GM13976 (cell line): ENCODE data around the gene RNF138.

Experiments used
- DNase-seq: peaks from one replicate; pipeline ENCODE4 v3.0.0; 2012; ENCODE audit warnings: low spot score
- in situ Hi-C: fragments of 300-500 bp; cut with MboI; formaldehyde crosslinking; loops from one replicate; pipeline ENCODE4 v1.12.0; 2022; ENCODE audit warnings: low sequenced_read_pairs, mixed read lengths, inconsistent platforms; ENCODE audit not compliant: unreplicated experiment
- TF ChIP-seq, protein P1 (sequence below): IDR thresholded peaks from 2 replicates; pipeline ENCODE4 v1.5.1; 2012; ENCODE audit warnings: borderline replicate concordance, mild to moderate bottlenecking; ENCODE audit not compliant: insufficient read depth; ENCODE audit errors: extremely low read depth, missing control alignments, control extremely low read depth

RNF138 gene

DNA sequence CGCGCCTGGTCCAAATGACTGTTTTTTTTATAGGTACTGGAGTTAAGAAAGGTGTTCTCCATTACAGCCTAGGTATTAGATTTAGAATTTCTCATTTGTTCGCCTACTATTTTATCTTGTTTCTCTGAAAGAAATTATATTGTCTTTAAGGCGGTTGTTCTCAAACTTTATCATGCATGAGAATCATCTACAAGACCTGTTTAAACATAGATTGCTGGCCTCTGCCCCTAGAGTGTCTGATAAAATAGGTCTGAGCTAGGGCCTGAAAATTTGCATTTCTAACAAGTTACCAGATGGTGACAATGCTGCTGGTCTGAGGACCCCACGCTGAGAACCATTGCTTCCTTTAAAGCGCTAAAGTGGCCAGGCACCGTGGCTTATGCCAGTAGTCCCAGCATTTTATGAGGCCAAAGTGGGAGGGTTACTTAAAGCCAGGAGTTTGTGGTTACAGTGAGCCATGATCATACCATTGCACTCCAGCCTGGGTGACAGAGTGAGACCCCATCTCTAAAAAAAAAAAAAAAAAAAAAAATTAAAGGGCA lies 34.0 kb upstream of the RNF138 start:
- no peak for DNase-seq
- TF ChIP-seq, protein P1, sequence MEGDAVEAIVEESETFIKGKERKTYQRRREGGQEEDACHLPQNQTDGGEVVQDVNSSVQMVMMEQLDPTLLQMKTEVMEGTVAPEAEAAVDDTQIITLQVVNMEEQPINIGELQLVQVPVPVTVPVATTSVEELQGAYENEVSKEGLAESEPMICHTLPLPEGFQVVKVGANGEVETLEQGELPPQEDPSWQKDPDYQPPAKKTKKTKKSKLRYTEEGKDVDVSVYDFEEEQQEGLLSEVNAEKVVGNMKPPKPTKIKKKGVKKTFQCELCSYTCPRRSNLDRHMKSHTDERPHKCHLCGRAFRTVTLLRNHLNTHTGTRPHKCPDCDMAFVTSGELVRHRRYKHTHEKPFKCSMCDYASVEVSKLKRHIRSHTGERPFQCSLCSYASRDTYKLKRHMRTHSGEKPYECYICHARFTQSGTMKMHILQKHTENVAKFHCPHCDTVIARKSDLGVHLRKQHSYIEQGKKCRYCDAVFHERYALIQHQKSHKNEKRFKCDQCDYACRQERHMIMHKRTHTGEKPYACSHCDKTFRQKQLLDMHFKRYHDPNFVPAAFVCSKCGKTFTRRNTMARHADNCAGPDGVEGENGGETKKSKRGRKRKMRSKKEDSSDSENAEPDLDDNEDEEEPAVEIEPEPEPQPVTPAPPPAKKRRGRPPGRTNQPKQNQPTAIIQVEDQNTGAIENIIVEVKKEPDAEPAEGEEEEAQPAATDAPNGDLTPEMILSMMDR: no peak
- in situ Hi-C loops: no loop called here

DNA sequence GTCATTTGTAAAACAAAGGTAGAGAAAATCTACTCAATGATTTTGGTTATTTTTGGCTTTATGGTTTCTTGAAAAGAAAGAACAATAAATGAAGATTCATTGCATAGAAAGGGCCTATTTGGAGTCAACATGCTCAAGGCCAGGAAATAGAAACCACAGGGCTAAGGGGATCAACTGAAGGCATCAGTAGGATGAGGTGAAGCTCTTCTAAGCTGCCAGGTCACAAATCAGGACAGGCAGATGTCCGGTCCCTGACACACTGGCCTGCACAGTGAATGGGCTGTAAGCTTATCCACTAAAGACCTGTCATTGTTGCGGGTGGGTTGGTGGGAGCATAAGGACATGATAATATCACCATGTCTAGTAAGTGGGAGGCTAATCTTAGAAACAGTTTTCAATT lies 31.6 kb upstream of the RNF138 start:
- DNase-seq: no peak
- in situ Hi-C loops: no loop called here
- TF ChIP-seq, protein P1: no peak

DNA sequence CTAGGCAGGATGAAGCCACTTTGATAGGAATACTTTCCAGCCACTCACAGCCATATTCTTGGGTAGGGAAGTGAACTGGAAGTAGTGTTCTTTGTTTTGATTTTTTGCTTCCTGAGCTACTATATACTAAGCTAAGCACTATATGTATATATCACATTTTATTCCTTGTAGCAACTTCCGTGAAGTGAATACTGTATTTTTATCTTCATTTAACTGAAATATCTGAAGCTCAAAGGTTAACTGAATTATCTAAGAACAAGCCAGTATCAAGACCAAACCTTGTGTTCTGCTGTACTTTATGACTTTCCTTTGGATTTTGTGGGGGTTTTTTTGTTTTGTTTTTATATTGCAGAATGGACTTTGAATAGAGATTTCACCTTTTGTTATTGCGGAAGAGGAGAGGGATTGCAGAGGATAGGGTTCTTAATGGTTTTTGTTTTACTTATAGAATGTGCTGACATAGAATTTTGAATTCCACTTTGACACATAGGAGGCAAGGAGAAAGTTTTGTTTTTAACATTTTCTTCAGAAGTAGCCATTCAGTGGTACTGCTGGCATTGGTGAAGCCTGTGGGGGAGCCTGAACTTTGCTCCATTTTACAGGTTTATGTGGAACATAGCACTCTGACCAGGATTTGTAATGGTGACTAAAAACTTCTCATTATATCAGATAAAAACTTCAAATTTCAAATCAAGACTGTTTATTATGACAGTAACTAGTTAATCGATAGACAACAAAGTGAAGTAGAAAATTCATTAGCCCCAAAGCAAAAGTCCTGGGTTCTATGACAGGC lies 24.1 kb upstream of the RNF138 start:
- TF ChIP-seq, protein P1: no peak
- no peak for DNase-seq
- in situ Hi-C loops: no loop called here

DNA sequence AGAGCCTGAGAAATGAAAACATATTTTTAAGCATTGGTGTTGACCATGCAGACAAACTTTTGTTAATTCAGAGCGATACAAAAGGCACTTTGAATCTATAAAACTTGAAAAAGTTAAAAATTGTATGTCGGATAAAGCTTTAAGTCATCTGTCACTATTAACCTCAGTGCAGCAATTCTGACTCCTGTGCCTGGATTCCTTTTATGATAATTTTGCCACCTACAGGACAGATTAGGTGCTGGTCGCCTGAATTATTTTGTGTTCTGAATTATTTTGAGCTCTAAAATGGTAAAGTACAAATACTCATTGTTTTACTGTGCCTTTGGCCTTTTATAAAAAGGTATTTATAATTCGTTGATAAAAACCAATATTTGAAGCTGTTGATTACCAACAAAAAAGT lies 19.4 kb upstream of the RNF138 start:
- DNase-seq: peak; percentile 47
- TF ChIP-seq, protein P1: no peak
- in situ Hi-C loops: no loop called here

DNA sequence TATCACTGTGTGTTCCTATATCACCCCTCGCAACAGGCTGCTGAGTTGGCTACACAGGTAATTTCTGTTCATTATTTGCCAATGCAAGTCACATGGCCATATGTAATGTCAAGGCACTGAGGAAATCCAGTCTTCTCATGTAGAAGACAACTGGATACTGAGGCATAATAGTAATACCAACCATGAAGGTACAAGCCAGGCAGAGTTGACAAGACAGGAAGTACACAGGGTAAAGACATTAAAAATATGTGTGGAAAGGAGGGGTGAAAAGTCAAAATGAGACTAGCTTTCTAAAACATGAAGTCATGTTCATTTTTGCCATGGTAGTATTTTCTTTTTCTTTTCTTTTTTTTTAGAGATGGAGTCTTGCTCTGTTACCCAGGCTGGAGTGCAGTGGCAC lies 17.5 kb upstream of the RNF138 start:
- in situ Hi-C loops: no loop called here
- DNase-seq: no peak
- TF ChIP-seq, protein P1: no peak

DNA sequence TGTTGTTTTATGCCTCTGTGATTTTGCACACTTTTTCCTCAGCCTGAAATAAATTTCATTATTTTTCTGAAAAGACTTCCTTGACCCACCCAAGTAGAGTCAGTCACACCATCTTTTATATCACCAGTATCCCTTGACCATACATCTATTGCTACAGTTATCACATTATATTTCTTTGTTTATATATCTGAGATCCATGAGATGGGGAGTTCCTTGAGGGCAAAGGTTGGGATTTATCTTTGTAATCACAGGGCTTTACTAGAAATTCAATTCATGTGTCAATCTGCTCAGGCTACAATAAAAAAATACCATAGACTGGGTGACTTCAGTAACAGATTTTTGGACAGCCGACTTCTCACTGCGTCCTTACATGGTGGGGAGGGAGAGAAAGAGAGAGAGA lies 12.8 kb upstream of the RNF138 start:
- in situ Hi-C loops: no loop called here
- TF ChIP-seq, protein P1: no peak
- no peak for DNase-seq
